Thymus (tissue), 11 donors: ENCODE measurements around the gene PXDC1. TPM values are rescaled to one million over a fixed set of nuclear protein-coding genes. Genes with fewer than 3 reads are reported as not detected.

Experiments used
- DNase-seq, 9 donors: peaks; one replicate each; pipeline ENCODE4 v3.0.0-alpha.2; 2013; ENCODE audit warnings: low spot score in 9 of 9, low read depth in 6 of 9, missing footprints in 1 of 9
- H3K27ac ChIP-seq, 2 donors: one replicate each; pipeline ENCODE4 v1.5.1; 2013; ENCODE audit warnings: control low read depth in 1 of 2, low read depth in 1 of 2, low read length in 1 of 2, mild to moderate bottlenecking in 1 of 2, moderate library complexity in 1 of 2
- H3K27me3 ChIP-seq, 2 donors: one replicate each; pipeline ENCODE4 v1.5.1; 2013; ENCODE audit warnings: low read length in 1 of 2; ENCODE audit not compliant: control insufficient read depth in 2 of 2, insufficient read depth in 1 of 2
- H3K36me3 ChIP-seq, 2 donors: one replicate each; pipeline ENCODE4 v1.5.1; 2013; ENCODE audit warnings: low read length in 1 of 2, mild to moderate bottlenecking in 1 of 2, moderate library complexity in 1 of 2; ENCODE audit not compliant: control insufficient read depth in 2 of 2, insufficient read depth in 2 of 2
- H3K4me1 ChIP-seq, 2 donors: one replicate each; pipeline ENCODE4 v1.5.1; 2013; ENCODE audit warnings: low read length in 2 of 2; ENCODE audit not compliant: control insufficient read depth in 2 of 2, insufficient read depth in 2 of 2
- H3K4me3 ChIP-seq, 2 donors: one replicate each; pipeline ENCODE4 v1.5.1; 2013; ENCODE audit warnings: low read length in 2 of 2, control low read depth in 1 of 2, mild to moderate bottlenecking in 1 of 2
- H3K9me3 ChIP-seq, 2 donors: one replicate each; pipeline ENCODE4 v1.5.1; 2013; ENCODE audit warnings: low read length in 1 of 2, mild to moderate bottlenecking in 1 of 2; ENCODE audit not compliant: control insufficient read depth in 2 of 2, insufficient read depth in 1 of 2
- WGBS: extraction: QIAGEN DNeasy Blood & Tissue Kit; methylation state at CpG from one replicate; pipeline ENCODE4 v1.1.7; 2013; 5-methylcytosine and 5-hydroxymethylcytosine counted together
- polyA plus RNA-seq: library from polyadenylated mRNA; stranded (reverse); fragments of 200-250 nt; gene quantifications from one replicate; pipeline ENCODE4 v1.2.3, GENCODE V29; 2013
- total RNA-seq: library from RNA; stranded (reverse); fragments of 120-200 nt; gene quantifications from one replicate; pipeline ENCODE4 v1.2.4, GENCODE V29; 2013
- donor health status: healthy.

PXDC1 gene
- total and polyA plus RNA-seq, 2 donors, result 4.5 to 21.4 TPM

- H3K27me3 ChIP-seq, result peaks cover 8 to 15% of the 10 kb centered on the region in 2 donors
- H3K4me3 ChIP-seq, result no peak overlapping the region
- H3K4me1 ChIP-seq, result peaks cover 0 to 6% of the 10 kb centered on the region in 2 donors
- no peaks in the 10 kb centered on the region for H3K36me3 ChIP-seq
- 95% methylated on average over 19 of the region's 19 CpGs for WGBS
- no peak for DNase-seq
- H3K27ac ChIP-seq, result no peak overlapping the region
- peaks cover 0 to 1% of the 10 kb centered on the region in 2 donors for H3K9me3 ChIP-seq
These were observed 13.0 kb downstream of the PXDC1 start for GRCh38 chr6:3738381-3739131.

- no peak for DNase-seq
- no peak overlapping the region for H3K27ac ChIP-seq
- H3K36me3 ChIP-seq, result no peaks in the 10 kb centered on the region
- peaks cover 0 to 3% of the 10 kb centered on the region in 2 donors for H3K4me1 ChIP-seq
- WGBS, result 95% methylated on average over 12 of the region's 12 CpGs
- H3K9me3 ChIP-seq, result peaks cover 0 to 1% of the 10 kb centered on the region in 2 donors
- H3K27me3 ChIP-seq, result peaks cover 8 to 15% of the 10 kb centered on the region in 2 donors
- no peak overlapping the region for H3K4me3 ChIP-seq
These were observed 13.7 kb downstream of the PXDC1 start for GRCh38 chr6:3737831-3738210.

GRCh38 chr6:3737149-3737830 lies 14.2 kb downstream of the PXDC1 start:
- WGBS, result 96% methylated on average over 25 of the region's 25 CpGs
- H3K36me3 ChIP-seq, result no peaks in the 10 kb centered on the region
- DNase-seq, result no peak
- H3K27ac ChIP-seq, result no peak overlapping the region
- H3K9me3 ChIP-seq, result peaks cover 0 to 1% of the 10 kb centered on the region in 2 donors
- no peaks in the 10 kb centered on the region for H3K4me1 ChIP-seq
- H3K27me3 ChIP-seq, result peaks cover 7 to 15% of the 10 kb centered on the region in 2 donors
- H3K4me3 ChIP-seq, result no peak overlapping the region

- Histone ChIP-seq H3K4me1 (no peaks in the 10 kb centered on the region), H3K4me3 (no peak overlapping the region), H3K9me3 (peaks cover 0 to 1% of the 10 kb centered on the region in 2 donors), H3K27ac (no peak overlapping the region), H3K36me3 (no peaks in the 10 kb centered on the region), H3K27me3 (peaks cover 0 to 2% of the 10 kb centered on the region in 2 donors)
- WGBS, result 97% methylated on average over 5 of the region's 5 CpGs
- no peak for DNase-seq
These were observed 16.4 kb downstream of the PXDC1 start for GRCh38 chr6:3735029-3735605.

- no peak overlapping the region for H3K4me3 ChIP-seq
- no peak for DNase-seq
- H3K36me3 ChIP-seq, result no peaks in the 10 kb centered on the region
- no peak overlapping the region for H3K27ac ChIP-seq
- H3K9me3 ChIP-seq, result peaks cover 0 to 1% of the 10 kb centered on the region in 2 donors
- no peaks in the 10 kb centered on the region for H3K4me1 ChIP-seq
- WGBS, result 94% methylated on average over 10 of the region's 10 CpGs
- no peaks in the 10 kb centered on the region for H3K27me3 ChIP-seq
These were observed 17.5 kb downstream of the PXDC1 start for GRCh38 chr6:3734023-3734422.

- Histone ChIP-seq H3K36me3 (no peaks in the 10 kb centered on the region), H3K27ac (no peak overlapping the region), H3K4me1 (no peaks in the 10 kb centered on the region), H3K27me3 (no peaks in the 10 kb centered on the region), H3K4me3 (no peak overlapping the region), H3K9me3 (peaks cover 0 to 1% of the 10 kb centered on the region in 2 donors)
- WGBS, result 96% methylated on average over 17 of the region's 17 CpGs
- DNase-seq, result no peak
These were observed 18.1 kb downstream of the PXDC1 start for GRCh38 chr6:3733321-3733925.

- H3K4me3 ChIP-seq, result no peak overlapping the region
- H3K9me3 ChIP-seq, result peaks cover 0 to 1% of the 10 kb centered on the region in 2 donors
- 38% methylated on average over 16 of the region's 16 CpGs for WGBS
- H3K36me3 ChIP-seq, result no peaks in the 10 kb centered on the region
- peak; percentile 29 to 72 (median 48) for DNase-seq
- no peak overlapping the region for H3K27ac ChIP-seq
- H3K27me3 ChIP-seq, result no peaks in the 10 kb centered on the region
- H3K4me1 ChIP-seq, result no peaks in the 10 kb centered on the region
These were observed 19.0 kb downstream of the PXDC1 start for GRCh38 chr6:3732345-3733141.

GRCh38 chr6:3731700-3732099 lies 19.8 kb downstream of the PXDC1 start:
- WGBS, result 93% methylated on average over 7 of the region's 7 CpGs
- Histone ChIP-seq H3K4me3 (no peak overlapping the region), H3K36me3 (no peaks in the 10 kb centered on the region), H3K4me1 (no peaks in the 10 kb centered on the region), H3K27ac (no peak overlapping the region), H3K27me3 (no peaks in the 10 kb centered on the region), H3K9me3 (peaks cover 0 to 1% of the 10 kb centered on the region in 2 donors)
- DNase-seq, result no peak
